Loucy (cell line): ENCODE measurements around the gene CAMK2D.

ENCODE experiments used
- H2AFZ ChIP-seq: fragments of 200-600 bp; sonication (generic); 2 replicates; pipeline ENCODE4 v1.6.0; 2016; ENCODE audit warnings: antibody characterized with exemption, mild to moderate bottlenecking, low read length, moderate library complexity
- H3F3A ChIP-seq: fragments of 200-600 bp; 2 replicates; pipeline ENCODE4 v1.6.0; 2016; ENCODE audit warnings: antibody characterized with exemption, low read depth, mild to moderate bottlenecking
- H3K27me3 ChIP-seq: fragments of 200-600 bp; sonication (generic); 2 replicates; pipeline ENCODE4 v1.6.1; 2014; ENCODE audit warnings: low read length, mild to moderate bottlenecking; ENCODE audit not compliant: insufficient read depth, poor library complexity, severe bottlenecking
- H3K36me3 ChIP-seq: fragments of 200-600 bp; sonication (generic); 2 replicates; pipeline ENCODE4 v1.6.1; 2016; ENCODE audit warnings: low read length; ENCODE audit not compliant: insufficient read depth
- H3K4me1 ChIP-seq: fragments of 200-600 bp; sonication (generic); 2 replicates; pipeline ENCODE4 v1.5.1; 2014; ENCODE audit warnings: low read length, mild to moderate bottlenecking; ENCODE audit not compliant: insufficient read depth, poor library complexity, severe bottlenecking
- H3K4me2 ChIP-seq: fragments of 200-600 bp; sonication (generic); 2 replicates; pipeline ENCODE4 v1.6.0; 2014; ENCODE audit warnings: antibody characterized with exemption, low read length, low read depth, mild to moderate bottlenecking; ENCODE audit not compliant: poor library complexity, severe bottlenecking
- H3K4me3 ChIP-seq: fragments of 200-600 bp; sonication (generic); 2 replicates; pipeline ENCODE4 v1.5.1; 2014; ENCODE audit warnings: low read length, mild to moderate bottlenecking, mixed read lengths; ENCODE audit not compliant: poor library complexity, severe bottlenecking
- H3K79me2 ChIP-seq: fragments of 200-600 bp; sonication (generic); 2 replicates; pipeline ENCODE4 v1.6.1; 2014; ENCODE audit warnings: low read length; ENCODE audit not compliant: insufficient read depth
- H3K9ac ChIP-seq: fragments of 200-600 bp; sonication (generic); 2 replicates; pipeline ENCODE4 v1.6.0; 2014; ENCODE audit warnings: mild to moderate bottlenecking, low read depth, low read length, moderate library complexity; ENCODE audit not compliant: poor library complexity, severe bottlenecking
- H3K9me2 ChIP-seq: fragments of 200-600 bp; sonication (generic); replicated peaks from 2 replicates; pipeline ENCODE4 v1.6.1; 2016; ENCODE audit warnings: low read depth, low read length, mixed read lengths
- H3K9me3 ChIP-seq: fragments of 200-600 bp; sonication (generic); 2 replicates; pipeline ENCODE4 v1.6.1; 2014; ENCODE audit warnings: mild to moderate bottlenecking, antibody characterized with exemption, low read length, low read depth; ENCODE audit not compliant: insufficient read depth
- H4K20me1 ChIP-seq: fragments of 200-600 bp; sonication (generic); 2 replicates; pipeline ENCODE4 v1.6.0; 2014; ENCODE audit warnings: antibody characterized with exemption, low read length, mild to moderate bottlenecking; ENCODE audit not compliant: insufficient read depth, poor library complexity, severe bottlenecking
- EZH2phosphoT487 ChIP-seq: fragments of 200-600 bp; IDR thresholded peaks from 2 replicates; pipeline ENCODE4 v1.6.1; 2018; ENCODE audit warnings: antibody characterized with exemption, mild to moderate bottlenecking, moderate library complexity, borderline replicate concordance
- TF ChIP-seq, protein P1 (sequence below): fragments of 200-600 bp; sonication (generic); conservative IDR thresholded peaks from 2 replicates; pipeline ENCODE4 v1.5.1; 2014; ENCODE audit warnings: mild to moderate bottlenecking, antibody characterized with exemption, low read length

The CAMK2D gene

DNA sequence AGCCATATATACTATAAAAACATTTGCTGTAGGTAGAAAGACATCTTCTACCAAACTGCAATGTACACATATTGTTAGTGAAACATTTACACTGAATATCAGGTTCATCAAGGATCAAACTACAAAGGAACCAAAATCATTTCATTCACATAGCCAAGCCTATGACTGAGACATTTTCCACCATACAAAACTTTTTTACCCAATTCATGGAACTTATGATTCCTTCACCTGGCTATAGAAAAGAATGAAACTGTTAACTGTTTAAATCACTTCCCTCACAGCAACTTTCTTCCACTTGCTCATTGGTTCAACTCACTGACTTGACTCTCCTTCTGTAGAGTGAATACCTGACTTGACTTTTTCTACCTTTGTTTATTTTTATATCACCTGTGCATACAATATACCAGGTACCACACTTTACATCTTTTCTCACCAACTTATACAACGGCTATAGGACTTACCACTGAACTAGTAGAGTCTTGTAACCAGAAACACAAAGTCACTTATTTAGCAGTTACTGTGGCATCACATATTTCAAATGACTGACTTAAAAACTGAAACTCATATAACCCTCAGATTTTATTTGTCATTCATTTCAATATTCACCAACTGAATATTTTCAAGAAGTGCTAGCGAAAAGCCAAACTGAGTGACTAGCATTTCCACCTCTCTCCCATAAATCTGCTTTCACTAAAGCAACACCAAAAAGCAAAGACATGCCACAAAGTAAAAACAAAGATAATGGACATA is 30.9 kb downstream of the CAMK2D start:
- no peaks in the 10 kb centered on the region for H4K20me1 ChIP-seq
- H3K4me1 ChIP-seq = peaks cover 41% of the 10 kb centered on the region
- H3K79me2 ChIP-seq = peaks cover 64% of the 10 kb centered on the region
- H3K4me2 ChIP-seq = no peak overlapping the region
- peaks cover 4% of the 10 kb centered on the region; the same call in 1 of the 2 replicates for H3K36me3 ChIP-seq
- no peak overlapping the region for H2AFZ ChIP-seq
- no peaks in the 10 kb centered on the region for H3K9me3 ChIP-seq
- H3K27me3 ChIP-seq = no peaks in the 10 kb centered on the region
- no peak overlapping the region for H3K4me3 ChIP-seq
- no peaks in the 10 kb centered on the region for H3K9me2 ChIP-seq
- H3F3A ChIP-seq = no peaks in the 10 kb centered on the region
- H3K9ac ChIP-seq = no peak overlapping the region
- no peak for TF ChIP-seq EZH2phosphoT487
- TF ChIP-seq, protein P1, sequence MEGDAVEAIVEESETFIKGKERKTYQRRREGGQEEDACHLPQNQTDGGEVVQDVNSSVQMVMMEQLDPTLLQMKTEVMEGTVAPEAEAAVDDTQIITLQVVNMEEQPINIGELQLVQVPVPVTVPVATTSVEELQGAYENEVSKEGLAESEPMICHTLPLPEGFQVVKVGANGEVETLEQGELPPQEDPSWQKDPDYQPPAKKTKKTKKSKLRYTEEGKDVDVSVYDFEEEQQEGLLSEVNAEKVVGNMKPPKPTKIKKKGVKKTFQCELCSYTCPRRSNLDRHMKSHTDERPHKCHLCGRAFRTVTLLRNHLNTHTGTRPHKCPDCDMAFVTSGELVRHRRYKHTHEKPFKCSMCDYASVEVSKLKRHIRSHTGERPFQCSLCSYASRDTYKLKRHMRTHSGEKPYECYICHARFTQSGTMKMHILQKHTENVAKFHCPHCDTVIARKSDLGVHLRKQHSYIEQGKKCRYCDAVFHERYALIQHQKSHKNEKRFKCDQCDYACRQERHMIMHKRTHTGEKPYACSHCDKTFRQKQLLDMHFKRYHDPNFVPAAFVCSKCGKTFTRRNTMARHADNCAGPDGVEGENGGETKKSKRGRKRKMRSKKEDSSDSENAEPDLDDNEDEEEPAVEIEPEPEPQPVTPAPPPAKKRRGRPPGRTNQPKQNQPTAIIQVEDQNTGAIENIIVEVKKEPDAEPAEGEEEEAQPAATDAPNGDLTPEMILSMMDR = no peak

DNA sequence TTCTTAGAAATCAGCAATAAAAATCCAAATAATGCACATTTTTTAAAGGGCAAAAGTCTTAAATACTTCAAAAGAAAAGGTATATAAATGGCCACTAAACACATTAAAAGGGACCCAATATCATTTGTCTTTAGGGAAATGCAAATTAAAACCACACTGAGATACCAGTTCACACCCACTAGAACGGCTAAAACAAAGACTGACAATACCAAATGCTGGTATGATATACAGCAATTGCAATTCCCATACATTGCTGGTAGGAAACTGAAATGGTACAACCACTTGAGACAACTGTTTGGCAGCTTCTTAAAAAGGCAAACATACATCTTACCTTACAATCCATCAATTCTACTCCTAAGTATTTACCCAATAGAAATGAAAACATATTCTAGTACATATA is 33.7 kb downstream of the CAMK2D start:
- H2AFZ ChIP-seq = no peak overlapping the region
- no peaks in the 10 kb centered on the region for H3F3A ChIP-seq
- H3K36me3 ChIP-seq = no peaks in the 10 kb centered on the region
- no peaks in the 10 kb centered on the region for H3K9me3 ChIP-seq
- peaks cover 45% of the 10 kb centered on the region for H3K79me2 ChIP-seq
- H4K20me1 ChIP-seq = no peaks in the 10 kb centered on the region
- no peaks in the 10 kb centered on the region for H3K27me3 ChIP-seq
- TF ChIP-seq, protein P1 = no peak
- TF ChIP-seq EZH2phosphoT487 = no peak
- H3K4me1 ChIP-seq = peaks cover 30% of the 10 kb centered on the region
- no peaks in the 10 kb centered on the region for H3K9me2 ChIP-seq
- H3K4me3 ChIP-seq = no peak overlapping the region
- no peak overlapping the region for H3K4me2 ChIP-seq
- no peak overlapping the region for H3K9ac ChIP-seq

DNA sequence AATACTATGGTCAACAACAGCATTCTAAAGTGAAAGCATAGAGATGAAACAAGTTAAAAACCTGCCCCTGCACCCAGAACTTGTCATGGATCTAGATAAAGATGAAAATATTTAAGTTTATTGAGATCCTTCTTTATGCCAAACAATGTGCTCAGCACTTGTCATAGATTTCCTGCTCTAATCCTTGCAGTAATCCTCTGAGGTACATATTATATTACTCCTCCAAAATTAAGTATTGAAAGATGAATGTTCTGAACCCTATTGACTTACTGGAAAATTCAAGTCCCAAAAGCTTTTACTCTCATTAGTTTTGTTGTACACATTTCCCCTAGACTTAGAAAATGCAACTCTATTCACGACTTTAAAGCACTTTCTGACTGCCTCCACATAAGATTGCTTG is 35.6 kb downstream of the CAMK2D start:
- H3F3A ChIP-seq = no peaks in the 10 kb centered on the region
- H4K20me1 ChIP-seq = peaks cover 4% of the 10 kb centered on the region
- H3K9ac ChIP-seq = no peak overlapping the region
- no peaks in the 10 kb centered on the region for H3K9me3 ChIP-seq
- H3K79me2 ChIP-seq = peaks cover 30% of the 10 kb centered on the region
- H3K27me3 ChIP-seq = no peaks in the 10 kb centered on the region
- TF ChIP-seq, protein P1 = no peak
- TF ChIP-seq EZH2phosphoT487 = no peak
- no peak overlapping the region for H2AFZ ChIP-seq
- H3K4me2 ChIP-seq = peak overlapping the region; percentile 22
- no peaks in the 10 kb centered on the region for H3K9me2 ChIP-seq
- H3K36me3 ChIP-seq = no peaks in the 10 kb centered on the region
- peak overlapping the region; percentile 0 for H3K4me3 ChIP-seq
- H3K4me1 ChIP-seq = peaks cover 45% of the 10 kb centered on the region
